Right ventricle myocardium superior (tissue), 1 donor: Measurements from ENCODE around the gene ODAD2. TPM values are rescaled to one million over a fixed set of nuclear protein-coding genes. Genes with fewer than 3 reads are reported as not detected.
"Not testable (repeated sequence)": the region's sequence is repeated elsewhere in the genome, so short reads cannot be mapped to it uniquely, and the experiment has no call there.

Experiments
- ATAC-seq: fragments of 200-7000 bp; cut with Tn5 transposase; one replicate; pipeline ENCODE4 v1.9.1; 2020; ENCODE audit warnings: mild to moderate bottlenecking; ENCODE audit not compliant: poor library complexity
- DNase-seq: peaks from one replicate; pipeline ENCODE4 v3.0.0-alpha.2; 2020
- intact Hi-C: fragments of 100-400 bp; cut with DNase I; formaldehyde crosslinking; loops from one replicate; pipeline ENCODE4 v1.11.2; 2022
- total RNA-seq: library from RNA; stranded (reverse); fragmentation: NEBNext Ultra II Directional; extraction: Animal tissue kit (Norgen Biotek cat#: 25700); gene quantifications from one replicate; pipeline ENCODE4 v1.2.1, GENCODE V29; 2021
- donor health status: DM: no; HTN: yes; CAD: no; lungs with severe emphysema.

Gene ODAD2
- total RNA-seq, 1 donor from 2014 or later: not detected

DNA sequence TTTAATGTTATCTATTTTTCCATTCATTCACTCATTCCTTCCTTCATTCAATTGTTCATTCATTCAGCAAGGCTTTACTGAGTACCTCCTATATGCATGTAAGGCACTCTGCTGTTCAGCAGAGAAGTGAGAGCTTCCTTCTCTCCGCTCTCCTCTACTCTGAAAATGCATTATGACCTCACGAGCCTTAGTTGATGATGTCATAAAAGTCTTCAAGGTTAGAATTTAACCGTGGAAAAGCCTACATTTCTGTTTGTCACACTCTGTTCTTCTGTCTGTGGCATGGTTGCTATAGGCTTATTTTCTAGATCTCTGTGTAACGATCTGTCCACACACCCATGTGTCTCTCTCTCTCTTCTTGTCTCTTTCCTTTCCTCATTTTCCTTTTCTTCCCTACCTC, 17.1 kb downstream of the ODAD2 start:
- DNase-seq (no peak), ATAC-seq (no peak)
- intact Hi-C loops: no loop called here

- ATAC-seq, intact Hi-C loops: not testable (repeated sequence)
These were observed 28.1 kb downstream of the ODAD2 start for GRCh38 chr10:27970795-27971194.

DNA sequence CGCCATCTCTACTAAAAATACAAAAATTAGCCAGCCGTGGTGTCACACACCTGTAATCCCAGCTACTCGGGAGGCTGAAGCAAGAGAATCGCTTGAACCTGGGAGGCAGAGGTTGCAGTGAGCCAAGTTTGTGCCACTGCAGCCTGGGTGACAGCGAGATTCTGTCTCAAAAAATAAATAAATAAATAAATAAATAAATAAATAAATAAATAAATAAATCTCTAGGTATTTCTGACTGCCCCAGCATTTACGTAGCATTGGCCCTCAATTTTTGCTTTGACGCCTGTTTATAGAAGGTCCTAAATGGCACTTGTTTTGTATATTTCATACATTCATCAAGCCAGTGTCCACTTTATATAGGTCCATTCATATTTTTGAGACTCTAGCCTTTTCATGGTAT, 28.9 kb downstream of the ODAD2 start:
- DNase-seq, ATAC-seq, intact Hi-C loops: not testable (repeated sequence)

More at GRCh38 chr10:27970795-27971194, 28.1 kb downstream of the ODAD2 start:
- not testable (repeated sequence) for DNase-seq

- ATAC-seq (no peak), DNase-seq (no peak)
- intact Hi-C loops: no loop called here
These were observed 39.7 kb downstream of the ODAD2 start for GRCh38 chr10:27959093-27959715.

GRCh38 chr10:27958383-27958782, 40.5 kb downstream of the ODAD2 start:
- DNase-seq, intact Hi-C loops, ATAC-seq: not testable (repeated sequence)

GRCh38 chr10:27950242-27950564, 48.7 kb downstream of the ODAD2 start:
- no peak for ATAC-seq

DNA sequence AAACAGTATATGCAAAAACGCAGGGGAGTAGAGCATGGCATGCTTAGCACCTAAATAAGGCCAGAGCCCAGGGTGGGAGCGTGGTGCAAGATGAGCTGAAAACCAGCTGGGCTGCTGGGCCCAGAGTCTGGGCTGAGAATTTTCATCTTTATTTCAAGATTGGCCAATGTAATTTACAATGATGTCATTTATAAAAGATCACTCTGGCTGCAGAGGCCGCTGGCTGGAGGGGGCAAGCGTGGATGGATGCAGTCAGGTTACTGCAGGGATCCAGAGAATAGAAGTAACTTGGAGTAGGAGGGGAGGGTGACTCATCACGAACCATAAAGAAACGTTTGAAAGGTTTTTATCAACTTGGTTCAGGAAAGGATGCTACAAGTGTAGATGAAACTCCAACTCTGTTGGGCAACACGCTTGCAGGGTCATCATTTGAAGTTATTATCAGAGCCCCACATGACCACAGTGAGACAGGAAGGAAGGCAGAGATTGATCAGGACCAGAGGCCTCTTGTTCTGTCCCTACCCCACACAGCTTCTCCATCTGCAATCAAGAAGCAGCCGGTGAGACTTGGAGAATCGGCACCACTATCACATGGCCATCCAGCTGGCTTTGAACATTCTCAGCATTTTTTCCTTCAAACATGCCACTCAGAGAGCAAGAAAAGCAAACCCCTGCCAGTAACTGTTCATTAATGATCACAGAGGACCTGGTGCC, 49.2 kb downstream of the ODAD2 start:
- DNase-seq (no peak), ATAC-seq (no peak)
- intact Hi-C loops: no loop called here

More at GRCh38 chr10:27950242-27950564, 48.7 kb downstream of the ODAD2 start:
- no peak for DNase-seq
- intact Hi-C loops: no loop called here

- intact Hi-C loops: no loop called here
- DNase-seq: no peak
- no peak for ATAC-seq
These were observed 50.7 kb downstream of the ODAD2 start for GRCh38 chr10:27948186-27948585.

- DNase-seq (no peak), ATAC-seq (no peak)
- intact Hi-C loops: no loop called here
These were observed 51.3 kb downstream of the ODAD2 start for GRCh38 chr10:27947540-27947939.

DNA sequence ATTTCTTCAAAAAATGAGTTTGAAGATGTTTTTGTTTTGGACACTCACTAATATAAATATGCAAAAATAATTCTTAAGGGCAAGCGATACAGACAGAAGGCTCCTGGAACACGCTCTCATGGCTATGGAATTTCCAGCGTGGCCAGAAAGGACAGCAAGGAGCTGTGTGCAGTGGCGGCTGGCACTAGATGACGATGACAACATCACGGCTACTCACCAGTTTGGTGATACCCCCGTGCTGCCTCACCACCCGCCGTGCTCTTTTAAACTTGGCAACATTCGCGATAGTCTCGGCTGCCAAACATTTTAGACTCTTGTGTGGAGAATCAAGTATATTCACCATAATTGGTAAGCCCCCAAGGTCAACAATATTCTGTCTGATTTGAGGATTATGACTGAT, 54.9 kb downstream of the ODAD2 start:
- DNase-seq (no peak), ATAC-seq (no peak)
- intact Hi-C loops: no loop called here

- no peak for DNase-seq
- intact Hi-C loops: no loop called here
These were observed 84.0 kb downstream of the ODAD2 start for GRCh38 chr10:27914888-27915287.

GRCh38 chr10:27912231-27912630, 86.6 kb downstream of the ODAD2 start:
- ATAC-seq: no peak
- intact Hi-C loops: no loop called here
- DNase-seq: no peak

More at GRCh38 chr10:27914888-27915287, 84.0 kb downstream of the ODAD2 start:
- ATAC-seq: no peak

DNA sequence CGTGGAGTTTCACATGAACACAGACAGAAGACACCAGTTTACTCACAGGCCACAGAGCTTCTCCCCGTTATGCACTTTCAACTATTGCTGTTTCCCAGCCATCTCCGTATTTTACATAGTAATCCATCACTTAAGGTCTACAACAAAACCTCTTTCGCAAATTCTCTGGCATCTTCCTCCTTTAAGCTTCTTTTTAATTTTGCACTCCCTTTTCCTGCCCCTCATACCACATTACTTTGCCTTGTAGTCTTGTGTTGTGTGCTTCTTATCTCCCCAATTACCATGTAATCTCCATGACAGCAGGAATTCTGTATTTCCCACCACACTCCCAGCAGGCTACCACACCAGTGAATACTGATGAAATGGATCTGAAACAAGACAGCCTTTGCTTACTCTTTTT, 87.3 kb downstream of the ODAD2 start:
- ATAC-seq: no peak
- intact Hi-C loops: no loop called here
- no peak for DNase-seq

DNA sequence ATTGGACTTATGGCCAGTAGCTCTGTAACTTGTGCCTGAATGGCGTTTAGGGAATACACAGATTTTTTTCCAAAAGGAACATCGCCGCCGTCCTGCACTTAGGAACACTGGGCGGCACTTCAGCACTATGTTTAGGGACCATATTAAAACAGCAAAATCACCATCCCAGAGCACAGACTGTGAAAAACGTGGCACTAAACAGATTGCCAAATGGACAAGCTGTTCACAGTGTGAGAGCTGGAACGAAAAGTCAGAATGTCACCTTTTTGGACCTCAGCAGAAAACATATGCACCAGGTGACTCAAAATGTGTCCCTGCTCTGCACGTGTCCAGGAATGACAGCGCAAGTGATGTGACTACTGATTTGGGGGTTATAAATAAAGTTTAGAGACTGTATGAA, 87.9 kb downstream of the ODAD2 start:
- intact Hi-C loops: no loop called here
- ATAC-seq (no peak), DNase-seq (no peak)

GRCh38 chr10:27908231-27908630, 90.6 kb downstream of the ODAD2 start:
- DNase-seq (no peak), ATAC-seq (no peak)
- intact Hi-C loops: no loop called here

DNA sequence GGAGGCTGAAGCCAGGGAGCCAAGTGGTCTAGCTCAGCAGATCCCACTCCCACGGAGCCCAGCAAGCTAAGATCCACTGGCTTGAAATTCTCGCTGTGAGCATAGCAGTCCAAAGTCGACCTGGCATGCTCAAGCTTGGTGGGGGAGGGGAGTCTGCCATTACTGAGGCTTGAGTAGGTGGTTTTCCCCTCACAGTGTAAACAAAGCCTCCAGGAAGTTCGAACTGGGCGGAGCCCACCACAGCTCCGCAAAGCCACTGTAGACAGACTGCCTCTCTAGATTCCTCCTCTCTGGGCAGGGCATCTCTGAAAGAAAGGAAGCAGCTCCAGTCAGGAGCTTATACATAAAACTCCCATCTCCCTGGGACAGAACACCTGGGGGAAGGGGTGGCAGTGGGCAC, 99.4 kb downstream of the ODAD2 start:
- DNase-seq, intact Hi-C loops, ATAC-seq: not testable (repeated sequence)

DNA sequence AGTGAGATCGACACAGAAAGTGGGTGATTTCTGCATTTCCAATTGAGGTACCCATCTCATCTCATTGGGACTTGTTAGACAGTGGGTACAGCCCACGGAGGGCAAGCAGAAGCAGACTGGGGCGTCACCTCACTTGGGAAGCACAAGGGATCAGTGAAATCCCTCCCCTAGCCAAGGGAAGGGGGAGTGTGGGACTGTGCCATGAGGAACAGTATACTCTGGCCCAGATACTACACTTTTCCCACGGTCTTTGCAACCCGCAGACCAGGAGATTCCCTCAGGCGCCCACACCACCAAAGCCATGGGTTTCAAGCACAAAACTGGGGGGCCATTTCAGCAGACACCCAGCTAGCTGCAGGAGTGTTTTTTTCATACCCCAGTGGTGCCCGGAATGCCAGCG, 99.8 kb downstream of the ODAD2 start:
- ATAC-seq: no peak
- intact Hi-C loops: no loop called here

DNA sequence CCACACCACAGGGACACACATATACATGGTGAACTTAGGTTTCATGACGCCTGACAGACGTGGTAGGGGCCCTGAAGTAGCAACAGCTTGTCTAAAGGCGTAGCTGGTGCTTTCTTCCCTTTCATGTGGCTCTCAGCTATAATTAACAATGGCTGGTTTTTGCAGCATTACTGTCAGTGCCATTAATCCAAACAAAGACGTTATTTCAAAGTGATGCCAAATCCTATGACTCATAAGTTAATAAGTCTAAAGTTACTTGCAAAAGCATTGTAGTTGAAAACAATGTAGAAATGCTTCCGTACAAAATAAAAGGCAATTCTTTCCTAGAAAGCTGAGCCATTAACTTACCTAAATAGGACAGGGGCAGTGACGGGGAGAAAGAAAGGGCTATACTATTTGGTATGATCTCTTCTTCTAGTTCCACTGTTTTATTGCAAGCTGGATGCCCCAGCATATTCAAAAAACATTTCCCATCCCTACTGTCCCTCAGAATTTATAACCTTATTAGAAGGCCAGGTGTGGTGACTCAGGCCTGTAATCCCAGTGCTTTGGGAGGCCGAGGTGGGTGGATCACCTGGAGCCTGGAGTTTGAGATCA, 105.4 kb downstream of the ODAD2 start:
- no peak for ATAC-seq
- no peak for DNase-seq
- intact Hi-C loops: no loop called here

More for the DNA sequence above, 99.8 kb downstream of the ODAD2 start:
- no peak for DNase-seq

GRCh38 chr10:27890971-27891370, 107.9 kb downstream of the ODAD2 start:
- intact Hi-C loops: no loop called here
- ATAC-seq (no peak), DNase-seq (no peak)

- intact Hi-C loops: no loop called here
- DNase-seq: no peak
- ATAC-seq: no peak
These were observed 109.4 kb downstream of the ODAD2 start for GRCh38 chr10:27889518-27889917.
